ENCODE measurements around the gene KRTAP3-1.
"Not testable (repeated sequence)": the region's sequence is repeated elsewhere in the genome, so short reads cannot be mapped to it uniquely, and the experiment has no call there.

KRTAP3-1 gene

GRCh38 chr17:41008811-41009210 lies at the start of gene KRTAP3-1:
KRTAP3-1 (minus strand) TSS chr17:41009128; CDS start chr17:41009074, 54 bp downstream.
- peak in 2 of 10 donors; percentile 47 to 72 for DNase-seq
- intact Hi-C loops (cut with DNase I) = no loop called here

- intact Hi-C loops (cut with DNase I) = no loop called here
- no peak for DNase-seq
Measured at GRCh38 chr17:41057547-41057946, 48.6 kb upstream of the KRTAP3-1 start.

DNA sequence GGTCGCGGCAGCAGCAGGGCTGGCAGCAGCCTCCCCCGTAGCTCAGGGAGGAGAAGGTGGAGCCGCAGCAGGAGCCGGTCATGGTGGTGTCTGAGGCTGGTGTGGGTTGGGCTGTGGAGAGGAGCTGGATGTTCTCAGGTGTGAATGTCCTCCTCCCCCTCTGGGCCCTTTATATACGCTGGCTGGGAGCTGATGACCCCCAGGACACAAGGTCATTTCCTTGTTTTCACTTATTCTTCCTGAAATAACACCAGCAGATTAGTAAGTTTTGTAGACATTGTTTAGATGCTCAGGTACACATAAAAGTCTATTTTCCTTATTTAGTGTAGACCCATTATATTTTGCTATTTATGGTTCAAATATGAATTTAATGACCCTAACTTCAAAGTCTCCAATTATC lies 46.2 kb upstream of the KRTAP3-1 start, which contains the start of gene KRTAP2-2:
Gene KRTAP2-2 (minus strand): TSS at position 101 of the 400 bp plus-strand sequence. CDS start 19 bp downstream, at position 82.
- intact Hi-C loops (cut with DNase I); DNase-seq: not testable (repeated sequence)

GRCh38 chr17:41054556-41054955 lies 45.6 kb upstream of the KRTAP3-1 start:
- DNase-seq = peak in 1 of 10 donors; percentile 61
- intact Hi-C loops (cut with DNase I) = not testable (repeated sequence)

DNA sequence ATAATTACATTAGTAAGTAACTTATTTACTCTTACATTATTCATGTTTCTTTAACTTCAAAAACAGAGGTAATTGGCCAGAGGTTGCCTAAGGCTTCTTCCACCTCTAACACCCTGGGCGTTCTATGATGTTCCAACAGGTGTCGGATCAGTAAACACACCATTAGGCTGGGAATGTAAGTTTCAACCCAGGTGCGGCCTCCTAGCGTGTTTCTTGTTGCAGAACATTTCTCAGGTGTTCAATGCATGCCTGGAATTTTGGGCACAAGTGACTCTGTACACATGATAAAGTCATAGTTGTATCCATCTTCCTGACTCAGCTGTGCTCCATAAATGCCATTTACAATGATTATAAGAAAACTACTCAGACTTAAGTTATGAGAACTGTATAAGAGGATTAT lies 45.1 kb upstream of the KRTAP3-1 start:
- intact Hi-C loops (cut with DNase I) = no loop called here
- no peak for DNase-seq

- no peak for DNase-seq
- intact Hi-C loops (cut with DNase I) = no loop called here
Measured at GRCh38 chr17:41052566-41052965, 43.6 kb upstream of the KRTAP3-1 start.

DNA sequence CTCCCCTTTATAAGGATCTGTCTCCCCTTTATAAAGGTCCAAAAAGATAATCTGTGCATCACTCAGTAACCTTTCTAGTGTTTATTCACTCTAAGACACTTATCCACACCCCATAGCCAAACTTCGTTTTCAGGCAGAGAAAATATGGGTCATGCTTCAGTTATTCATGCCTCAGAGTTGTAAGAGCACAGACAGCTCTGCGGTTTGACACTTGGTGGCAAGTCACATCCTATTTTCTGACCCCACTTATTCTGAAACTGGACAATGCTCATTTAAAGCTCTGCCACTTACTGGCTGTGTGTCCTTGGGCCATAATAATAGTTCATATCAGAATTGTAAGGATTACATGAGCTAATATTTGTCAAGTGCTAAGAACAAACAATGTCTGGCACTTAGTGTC lies 40.2 kb upstream of the KRTAP3-1 start:
- intact Hi-C loops (cut with DNase I) = no loop called here
- DNase-seq = no peak

- intact Hi-C loops (cut with DNase I) = no loop called here
- no peak for DNase-seq
Measured at GRCh38 chr17:41048441-41048840, 39.5 kb upstream of the KRTAP3-1 start.

DNA sequence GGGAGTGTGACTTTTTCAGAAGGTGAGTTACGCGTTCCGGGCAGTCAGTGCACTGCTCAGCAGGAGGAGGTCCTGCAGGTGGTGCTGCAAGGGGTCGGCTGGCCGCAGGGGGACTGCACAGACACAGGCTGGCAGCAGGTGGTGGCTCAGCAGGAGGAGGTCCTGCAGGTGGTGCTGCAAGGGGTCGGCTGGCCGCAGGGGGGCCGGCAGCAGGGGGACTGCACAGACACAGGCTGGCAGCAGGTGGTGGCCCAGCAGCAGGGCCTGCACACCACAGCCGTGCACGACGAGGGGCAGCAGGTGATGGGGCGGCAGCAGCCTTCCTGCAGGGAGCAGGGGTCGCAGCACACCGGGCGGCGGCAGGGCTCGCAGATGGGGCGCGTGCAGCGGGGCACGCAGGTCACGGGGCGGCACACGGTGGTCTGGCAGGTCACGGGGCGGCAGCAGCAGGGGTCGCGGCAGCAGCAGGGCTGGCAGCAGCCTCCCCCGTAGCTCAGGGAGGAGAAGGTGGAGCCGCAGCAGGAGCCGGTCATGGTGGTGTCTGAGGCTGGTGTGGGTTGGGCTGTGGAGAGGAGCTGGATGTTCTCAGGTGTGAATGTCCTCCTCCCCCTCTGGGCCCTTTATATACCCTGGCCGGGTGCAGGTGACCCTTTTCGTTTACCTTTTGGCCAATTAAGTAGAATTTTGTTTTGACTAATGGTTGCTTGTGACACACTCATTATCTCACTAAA lies 38.0 kb upstream of the KRTAP3-1 start, which contains the start of gene KRTAP2-1:
Gene KRTAP2-1 (minus strand): TSS at position 582 of the 731 bp plus-strand sequence. CDS start 49 bp downstream, at position 533.
- intact Hi-C loops (cut with DNase I); DNase-seq: not testable (repeated sequence)

DNA sequence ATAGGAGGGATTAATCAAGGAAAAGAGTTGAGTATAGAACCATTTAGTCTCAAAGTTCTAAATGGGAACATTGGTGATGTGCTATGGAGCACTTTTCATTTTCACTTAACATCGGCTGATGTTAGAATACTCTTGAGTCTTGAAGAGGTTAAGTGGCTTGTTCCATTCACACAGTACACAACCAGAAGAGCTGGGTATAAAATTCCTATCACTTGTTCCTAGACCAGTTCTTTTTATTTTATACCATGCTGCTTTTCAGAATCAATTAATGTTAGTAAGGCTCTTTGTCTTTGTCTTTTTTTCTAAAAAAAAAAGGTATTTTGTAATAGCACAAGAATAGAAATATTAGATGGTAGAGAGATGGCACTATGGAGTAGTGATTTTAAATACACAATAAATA lies 34.0 kb upstream of the KRTAP3-1 start:
- no peak for DNase-seq
- intact Hi-C loops (cut with DNase I) = no loop called here

DNA sequence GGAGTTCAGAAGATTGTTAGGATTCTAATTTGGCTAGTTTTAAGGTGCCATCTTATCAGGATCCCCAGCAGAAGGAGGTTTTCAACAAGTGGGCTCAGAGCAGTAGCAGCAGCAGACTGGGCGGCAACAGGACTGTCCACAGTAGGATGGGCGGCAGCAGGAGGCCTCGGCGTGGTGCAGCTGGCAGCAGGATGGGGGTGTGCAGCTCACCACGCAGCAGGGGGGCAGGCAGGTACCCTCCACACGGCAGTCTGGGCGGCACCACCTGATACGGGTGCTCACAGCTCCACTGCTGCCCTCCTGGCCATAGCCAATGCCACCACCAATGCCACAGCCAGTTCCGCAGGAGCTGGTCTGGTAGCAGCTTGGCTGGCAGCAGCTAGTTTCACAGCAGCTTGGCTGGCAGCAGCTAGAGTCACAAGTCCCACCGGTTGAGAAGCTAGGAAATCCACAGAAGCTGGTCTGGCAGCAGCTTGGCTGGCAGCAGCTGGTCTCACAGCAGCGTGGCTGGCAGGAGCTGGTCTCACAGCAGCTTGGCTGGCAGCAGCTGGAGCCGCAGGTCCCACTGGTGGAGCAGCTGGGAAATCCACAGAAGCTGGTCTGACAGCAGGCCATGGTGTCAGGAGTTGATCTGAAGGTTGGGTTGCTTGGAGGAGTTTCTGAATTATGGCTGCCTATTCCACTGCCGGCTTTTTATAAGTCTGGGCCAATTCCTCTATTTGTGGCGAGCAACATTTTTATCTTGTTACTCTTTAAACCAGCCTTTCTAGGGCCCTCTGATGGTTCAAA lies 32.0 kb upstream of the KRTAP3-1 start, which contains the start of gene KRTAP1-1:
Gene KRTAP1-1 (minus strand): TSS at position 668 of the 789 bp plus-strand sequence. CDS start 53 bp downstream, at position 615.
- peak in 8 of 10 donors; percentile 8 to 90 (median 28) for DNase-seq

DNA sequence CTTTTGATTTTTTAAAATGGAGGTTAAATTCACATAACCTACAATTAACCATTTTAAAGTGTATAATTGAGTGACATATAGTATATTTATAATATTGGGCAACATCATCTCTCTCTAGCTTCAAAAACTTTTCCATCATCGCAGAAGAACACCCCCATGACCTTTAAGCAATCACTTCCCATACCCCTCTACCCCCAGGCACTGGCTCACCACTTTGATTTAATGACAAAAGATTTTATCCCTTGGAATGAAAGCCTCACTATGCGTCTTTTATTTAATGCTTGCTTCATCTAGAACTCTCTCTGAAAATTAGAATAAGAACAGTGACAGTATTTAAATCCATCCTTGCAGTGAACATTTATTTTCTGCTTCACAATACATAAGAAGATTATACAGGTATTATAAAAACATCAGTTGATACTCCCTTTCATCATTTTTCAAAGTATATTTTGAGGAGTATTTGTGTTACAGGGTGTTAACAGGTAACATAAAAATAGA lies 29.0 kb upstream of the KRTAP3-1 start:
- no peak for DNase-seq
- intact Hi-C loops (cut with DNase I) = no loop called here

More for the DNA sequence above, 32.0 kb upstream of the KRTAP3-1 start, which contains the start of gene KRTAP1-1:
- intact Hi-C loops (cut with DNase I) = not testable (repeated sequence)

DNA sequence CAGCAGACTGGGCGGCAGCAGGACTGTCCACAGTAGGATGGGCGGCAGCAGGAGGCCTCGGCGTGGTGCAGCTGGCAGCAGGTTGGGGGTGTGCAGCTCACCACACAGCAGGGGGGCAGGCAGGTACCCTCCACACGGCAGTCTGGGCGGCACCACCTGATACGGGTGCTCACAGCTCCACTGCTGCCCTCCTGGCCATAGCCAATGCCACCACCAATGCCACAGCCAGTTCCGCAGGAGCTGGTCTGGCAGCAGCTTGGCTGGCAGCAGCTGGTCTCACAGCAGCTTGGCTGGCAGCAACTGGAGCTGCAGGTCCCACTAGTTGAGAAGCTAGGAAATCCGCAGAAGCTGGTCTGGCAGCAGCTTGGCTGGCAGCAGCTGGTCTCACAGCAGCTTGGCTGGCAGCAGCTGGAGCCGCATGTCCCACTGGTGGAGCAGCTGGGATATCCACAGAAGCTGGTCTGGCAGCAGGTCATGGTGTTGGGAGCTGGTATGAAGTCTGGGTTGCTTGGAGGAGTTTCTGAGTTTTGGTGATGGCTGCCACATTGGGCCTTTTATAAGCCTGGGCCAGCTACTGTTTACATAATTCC lies 25.5 kb upstream of the KRTAP3-1 start, which contains the start of gene KRTAP1-3:
Gene KRTAP1-3 (minus strand): TSS at position 529 of the 590 bp plus-strand sequence. CDS start 53 bp downstream, at position 476.
- DNase-seq = peak in 2 of 10 donors; percentile 54 to 76
- intact Hi-C loops (cut with DNase I) = not testable (repeated sequence)

DNA sequence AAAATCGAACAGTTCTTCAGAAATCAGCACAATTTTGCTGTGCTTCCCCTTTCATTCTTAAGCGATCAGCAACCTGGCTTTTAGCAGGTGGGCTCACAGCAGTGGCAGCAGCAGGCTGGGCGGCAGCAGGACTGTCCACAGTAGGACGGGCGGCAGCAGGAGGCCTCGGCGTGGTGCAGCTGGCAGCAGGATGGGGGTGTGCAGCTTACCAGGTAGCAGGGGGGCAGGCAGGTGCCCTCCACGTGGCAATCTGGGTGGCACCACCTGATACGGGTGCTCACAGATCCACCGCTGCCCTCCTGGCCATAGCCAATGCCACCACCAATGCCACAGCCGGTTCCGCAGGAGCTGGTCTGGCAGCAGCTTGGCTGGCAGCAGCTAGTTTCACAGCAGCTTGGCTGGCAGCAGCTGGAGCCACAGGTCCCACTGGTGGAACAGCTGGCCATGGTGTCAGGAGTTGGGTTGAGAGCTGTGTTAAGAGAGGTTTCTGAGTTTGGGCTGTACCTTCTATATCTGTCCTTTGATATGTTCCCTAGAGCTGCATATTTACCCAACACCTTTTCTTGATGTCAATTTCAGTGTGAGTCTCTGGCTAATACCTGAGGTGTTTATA lies 20.8 kb upstream of the KRTAP3-1 start, which contains the start of gene KRTAP1-4:
Gene KRTAP1-4 (minus strand): TSS at position 563 of the 613 bp plus-strand sequence. CDS start 117 bp downstream, at position 446.
- intact Hi-C loops (cut with DNase I) = no loop called here
- peak in 2 of 10 donors; percentile 44 to 74 for DNase-seq

DNA sequence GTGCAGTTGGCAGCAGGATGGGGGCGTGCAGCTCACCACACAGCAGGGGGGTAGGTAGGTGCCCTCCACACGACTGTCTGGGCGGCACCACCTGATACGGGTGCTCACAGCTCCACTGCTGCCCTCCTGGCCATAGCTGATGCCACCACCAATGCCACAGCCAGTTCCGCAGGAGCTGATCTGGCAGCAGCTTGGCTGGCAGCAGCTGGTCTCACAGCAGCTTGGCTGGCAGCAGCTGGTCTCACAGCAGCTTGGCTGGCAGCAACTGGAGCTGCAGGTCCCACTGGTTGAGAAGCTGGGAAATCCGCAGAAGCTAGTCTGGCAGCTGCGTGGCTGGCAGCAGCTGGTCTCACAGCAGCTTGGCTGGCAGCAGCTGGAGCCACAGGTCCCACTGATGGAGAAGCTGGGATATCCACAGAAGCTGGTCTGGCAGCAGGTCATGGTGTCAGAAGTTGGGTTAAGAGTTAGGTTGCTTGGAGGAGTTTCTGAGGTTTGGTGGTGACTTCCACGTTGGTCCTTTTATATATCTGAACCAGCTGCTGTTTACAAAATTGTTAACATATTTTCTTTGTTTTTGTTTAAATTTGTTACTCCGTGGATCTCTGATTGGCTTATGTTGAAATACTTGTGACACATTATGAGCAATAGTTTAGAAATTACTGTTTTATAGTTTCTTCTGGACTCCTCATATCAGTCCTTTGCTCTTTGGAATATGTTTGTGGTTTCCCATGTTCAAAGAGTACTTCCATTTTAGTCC lies 18.0 kb upstream of the KRTAP3-1 start, which contains the start of gene KRTAP1-5:
Gene KRTAP1-5 (minus strand): TSS at position 494 of the 757 bp plus-strand sequence. CDS start 53 bp downstream, at position 441.
- peak in 2 of 10 donors; percentile 59 to 80 for DNase-seq
- intact Hi-C loops (cut with DNase I) = no loop called here

GRCh38 chr17:41024697-41025096 lies 15.8 kb upstream of the KRTAP3-1 start:
- intact Hi-C loops (cut with DNase I) = no loop called here
- no peak for DNase-seq

- intact Hi-C loops (cut with DNase I) = no loop called here
- DNase-seq = no peak
Measured at GRCh38 chr17:41020336-41020735, 11.4 kb upstream of the KRTAP3-1 start.

GRCh38 chr17:41019415-41019814 lies 10.5 kb upstream of the KRTAP3-1 start:
- intact Hi-C loops (cut with DNase I) = no loop called here
- DNase-seq = no peak

DNA sequence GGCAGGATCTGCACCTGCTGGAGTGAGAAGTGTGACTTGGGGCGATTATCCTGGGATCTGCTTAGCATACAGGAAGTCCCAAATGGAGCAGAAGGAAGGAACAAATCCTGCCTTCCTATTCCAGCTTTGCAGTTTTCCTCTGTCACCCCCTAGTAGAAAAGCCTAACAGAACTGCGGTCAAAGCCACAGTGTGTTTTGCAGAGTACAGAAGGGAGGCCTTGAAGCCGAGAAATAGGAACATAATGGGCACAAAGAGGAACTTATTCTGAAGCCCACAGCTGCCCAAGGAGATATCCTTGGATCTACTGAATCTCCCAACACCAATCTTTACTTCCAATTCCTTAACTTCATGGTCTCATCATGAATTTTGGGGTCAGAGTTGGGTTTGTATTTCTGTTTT lies 9.6 kb upstream of the KRTAP3-1 start:
- intact Hi-C loops (cut with DNase I) = no loop called here
- DNase-seq = no peak
